H9 (cell line): ENCODE data around the gene SNX27. TPM values are rescaled to one million over a fixed set of nuclear protein-coding genes. Genes with fewer than 3 reads are reported as not detected.

Experiments used
- DNase-seq: peaks from one replicate; pipeline ENCODE4 v3.0.0-alpha.2; 2017
- H2AFZ ChIP-seq: one replicate; pipeline ENCODE4 v1.6.1; 2013; ENCODE audit warnings: mild to moderate bottlenecking, low read length, control low read depth, moderate library complexity
- H2AK5ac ChIP-seq: 2 replicates; pipeline ENCODE4 v1.6.1; 2013; ENCODE audit warnings: low read length, control low read depth, mixed read lengths; ENCODE audit not compliant: insufficient read length
- H2BK120ac ChIP-seq: one replicate; pipeline ENCODE4 v1.6.1; 2013; ENCODE audit warnings: low read depth, mild to moderate bottlenecking, low read length, control low read depth, inconsistent platforms; ENCODE audit not compliant: poor library complexity, severe bottlenecking
- H2BK12ac ChIP-seq: 2 replicates; pipeline ENCODE4 v1.6.1; 2013; ENCODE audit warnings: low read length, control low read depth, mixed read lengths, low read depth; ENCODE audit not compliant: insufficient read length
- H2BK15ac ChIP-seq: 2 replicates; pipeline ENCODE4 v1.6.1; 2013; ENCODE audit warnings: low read depth, low read length, control low read depth
- H2BK20ac ChIP-seq: one replicate; pipeline ENCODE4 v1.6.1; 2013; ENCODE audit warnings: low read depth, mild to moderate bottlenecking, low read length, control low read depth, inconsistent platforms; ENCODE audit not compliant: poor library complexity, severe bottlenecking
- H2BK5ac ChIP-seq: 2 replicates; pipeline ENCODE4 v1.6.1; 2013; ENCODE audit warnings: low read length, control low read depth, mixed read lengths; ENCODE audit not compliant: insufficient read length
- H3K14ac ChIP-seq: 2 replicates; pipeline ENCODE4 v1.6.1; 2013; ENCODE audit warnings: low read length, control low read depth; ENCODE audit not compliant: insufficient read depth
- H3K18ac ChIP-seq: 2 replicates; pipeline ENCODE4 v1.6.1; 2013; ENCODE audit warnings: low read depth, mild to moderate bottlenecking, mixed read lengths, low read length, control low read depth; ENCODE audit not compliant: insufficient read length
- H3K23ac ChIP-seq: 2 replicates; pipeline ENCODE4 v1.6.1; 2013; ENCODE audit warnings: low read length, control low read depth, mixed read lengths, low read depth; ENCODE audit not compliant: insufficient read length
- H3K23me2 ChIP-seq: 2 replicates; pipeline ENCODE4 v1.6.1; 2013; ENCODE audit warnings: low read depth, mild to moderate bottlenecking, mixed read lengths, low read length, control low read depth; ENCODE audit not compliant: insufficient read length, poor library complexity, severe bottlenecking
- H3K27ac ChIP-seq: 2 replicates; pipeline ENCODE4 v1.5.1; 2013; ENCODE audit warnings: low read length, control low read depth, mixed read lengths, low read depth; ENCODE audit not compliant: insufficient read length
- H3K27me3 ChIP-seq: 2 replicates; pipeline ENCODE4 v1.6.1; 2013; ENCODE audit warnings: low read length, control low read depth, inconsistent platforms; ENCODE audit not compliant: insufficient read depth
- H3K4ac ChIP-seq: 2 replicates; pipeline ENCODE4 v1.6.1; 2013; ENCODE audit warnings: low read depth, mild to moderate bottlenecking, control low read depth, inconsistent platforms, low read length, moderate library complexity
- H3K4me1 ChIP-seq: 2 replicates; pipeline ENCODE4 v1.6.1; 2013; ENCODE audit warnings: low read length, control low read depth, inconsistent platforms; ENCODE audit not compliant: insufficient read depth
- H3K4me2 ChIP-seq: 2 replicates; pipeline ENCODE4 v1.6.1; 2013; ENCODE audit warnings: low read length, control low read depth, mixed read lengths; ENCODE audit not compliant: insufficient read length, insufficient read depth
- H3K56ac ChIP-seq: 2 replicates; pipeline ENCODE4 v1.6.1; 2013; ENCODE audit warnings: low read depth, mild to moderate bottlenecking, mixed read lengths, low read length, control low read depth; ENCODE audit not compliant: insufficient read length
- H3K79me1 ChIP-seq: 2 replicates; pipeline ENCODE4 v1.6.1; 2013; ENCODE audit warnings: low read depth, mild to moderate bottlenecking, moderate library complexity, low read length, control low read depth, inconsistent platforms; ENCODE audit not compliant: insufficient read depth, poor library complexity, severe bottlenecking
- H3K79me2 ChIP-seq: 2 replicates; pipeline ENCODE4 v1.6.1; 2013; ENCODE audit warnings: low read length, control low read depth, inconsistent platforms; ENCODE audit not compliant: insufficient read depth
- H3K9ac ChIP-seq: 2 replicates; pipeline ENCODE4 v1.6.1; 2013; ENCODE audit warnings: low read length, control low read depth, mixed read lengths; ENCODE audit not compliant: insufficient read length; ENCODE audit errors: extremely low read depth
- H3K9me3 ChIP-seq: one replicate; pipeline ENCODE4 v1.6.1; 2013; ENCODE audit warnings: low read depth, low read length, inconsistent platforms; ENCODE audit not compliant: control insufficient read depth
- H3T11ph ChIP-seq: one replicate; pipeline ENCODE4 v1.6.1; 2013; ENCODE audit warnings: mild to moderate bottlenecking, low read length, control low read depth, inconsistent platforms
- H4K20me1 ChIP-seq: one replicate; pipeline ENCODE4 v1.6.1; 2013; ENCODE audit not compliant: control insufficient read depth, insufficient read length, insufficient read depth
- H4K5ac ChIP-seq: 2 replicates; pipeline ENCODE4 v1.6.1; 2013; ENCODE audit warnings: low read depth, mild to moderate bottlenecking, mixed read lengths, low read length, control low read depth; ENCODE audit not compliant: insufficient read length
- H4K8ac ChIP-seq: replicated peaks from 2 replicates; pipeline ENCODE4 v1.6.1; 2013; ENCODE audit warnings: low read length, control low read depth, mixed read lengths, low read depth; ENCODE audit not compliant: insufficient read length
- H4K91ac ChIP-seq: 2 replicates; pipeline ENCODE4 v1.6.1; 2013; ENCODE audit warnings: low read depth, mild to moderate bottlenecking, moderate library complexity, mixed read lengths, low read length, control low read depth; ENCODE audit not compliant: insufficient read length
- H3K27ac Mint-ChIP-seq, 3 experiments: 2 replicates in 2 of 3; 3 replicates in 1 of 3; pipeline ENCODE4 v1.8.0; 2020 to 2021; ENCODE audit warnings: mixed read lengths in 3 of 3, mild to moderate bottlenecking in 1 of 3, moderate library complexity in 1 of 3
- H3K27me3 Mint-ChIP-seq: 2 replicates; pipeline ENCODE4 v1.8.0; 2021; ENCODE audit warnings: low read depth, mild to moderate bottlenecking, moderate library complexity, mixed read lengths
- H3K36me3 Mint-ChIP-seq, 3 experiments: 2 replicates in 2 of 3; 3 replicates in 1 of 3; pipeline ENCODE4 v1.8.0; 2020 to 2021; ENCODE audit warnings: low read depth in 3 of 3, mixed read lengths in 3 of 3; ENCODE audit not compliant: insufficient read depth in 1 of 3
- H3K4me1 Mint-ChIP-seq, 2 experiments: 2 replicates each; pipeline ENCODE4 v1.8.0; 2020; ENCODE audit warnings: mixed read lengths in 2 of 2
- H3K4me3 Mint-ChIP-seq, 2 experiments: 2 replicates in 1 of 2; 3 replicates in 1 of 2; pipeline ENCODE4 v1.8.0; 2020 to 2021; ENCODE audit warnings: mild to moderate bottlenecking in 2 of 2, mixed read lengths in 2 of 2, moderate library complexity in 1 of 2
- H3K9me3 Mint-ChIP-seq, 2 experiments: 2 replicates in 1 of 2; 3 replicates in 1 of 2; pipeline ENCODE4 v1.8.0; 2020; ENCODE audit warnings: mild to moderate bottlenecking in 2 of 2, mixed read lengths in 2 of 2, moderate library complexity in 1 of 2
- WGBS: extraction: QIAGEN DNeasy Blood & Tissue Kit; methylation state at CpG from one replicate; pipeline ENCODE4 v1.1.7; 2013; ENCODE audit warnings: missing lambda C conversion rate, low lambda C conversion rate, mixed read lengths; ENCODE audit not compliant: insufficient read length; ENCODE audit errors: extremely low coverage; 5-methylcytosine and 5-hydroxymethylcytosine counted together
- total RNA-seq: library from RNA; stranded (reverse); gene quantifications from 2 replicates; pipeline ENCODE4 v1.2.1, GENCODE V29; 2021
- TF ChIP-seq, protein P1 (sequence below): fragments of 200-600 bp; sonication (generic); conservative IDR thresholded peaks from 3 replicates; pipeline ENCODE4 v1.8.0; 2021; ENCODE audit warnings: antibody characterized with exemption, mild to moderate bottlenecking

SNX27 gene
- total RNA-seq, 1 experiment from 2014 or later: 48.9 TPM

DNA sequence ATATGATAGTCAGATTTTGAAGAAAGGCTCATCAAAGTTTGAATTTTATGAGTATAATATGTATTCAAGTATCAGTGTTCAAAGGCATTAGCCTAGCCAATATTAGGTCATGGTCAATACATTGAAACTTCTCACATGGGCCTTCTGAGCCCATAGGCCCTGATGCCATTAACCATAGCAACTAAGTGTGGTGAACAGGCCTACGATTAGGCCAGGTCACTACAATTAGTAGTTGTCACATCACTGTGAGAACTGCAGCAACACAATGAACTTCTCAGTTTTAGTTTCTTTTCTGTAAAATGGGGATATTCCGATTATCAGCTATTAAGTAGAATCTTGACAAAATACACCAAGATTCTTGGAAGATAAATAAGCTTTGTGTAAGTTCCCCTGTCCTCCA, 74.7 kb downstream of the SNX27 start:
- no CpG with 5 or more reads among the region's 2 CpGs for WGBS

More for the DNA sequence above, 74.7 kb downstream of the SNX27 start:
- no peak overlapping the region for H4K8ac ChIP-seq
- H2BK20ac ChIP-seq: no peak overlapping the region
- Mint-ChIP-seq H3K27ac (no peak overlapping the region), H3K27me3 (no peaks in the 10 kb centered on the region), H3K9me3 (no peaks in the 10 kb centered on the region), H3K4me3 (no peak overlapping the region), H3K4me1 (no peaks in the 10 kb centered on the region), H3K36me3 (peaks cover 2 to 19% (median 9%) of the 10 kb centered on the region in 3 experiments; a peak in 3 of 7 replicates)
- H3K56ac ChIP-seq: no peak overlapping the region
- H3K79me1 ChIP-seq: no peaks in the 10 kb centered on the region
- no peak overlapping the region for H2BK5ac ChIP-seq
- TF ChIP-seq, protein P1, sequence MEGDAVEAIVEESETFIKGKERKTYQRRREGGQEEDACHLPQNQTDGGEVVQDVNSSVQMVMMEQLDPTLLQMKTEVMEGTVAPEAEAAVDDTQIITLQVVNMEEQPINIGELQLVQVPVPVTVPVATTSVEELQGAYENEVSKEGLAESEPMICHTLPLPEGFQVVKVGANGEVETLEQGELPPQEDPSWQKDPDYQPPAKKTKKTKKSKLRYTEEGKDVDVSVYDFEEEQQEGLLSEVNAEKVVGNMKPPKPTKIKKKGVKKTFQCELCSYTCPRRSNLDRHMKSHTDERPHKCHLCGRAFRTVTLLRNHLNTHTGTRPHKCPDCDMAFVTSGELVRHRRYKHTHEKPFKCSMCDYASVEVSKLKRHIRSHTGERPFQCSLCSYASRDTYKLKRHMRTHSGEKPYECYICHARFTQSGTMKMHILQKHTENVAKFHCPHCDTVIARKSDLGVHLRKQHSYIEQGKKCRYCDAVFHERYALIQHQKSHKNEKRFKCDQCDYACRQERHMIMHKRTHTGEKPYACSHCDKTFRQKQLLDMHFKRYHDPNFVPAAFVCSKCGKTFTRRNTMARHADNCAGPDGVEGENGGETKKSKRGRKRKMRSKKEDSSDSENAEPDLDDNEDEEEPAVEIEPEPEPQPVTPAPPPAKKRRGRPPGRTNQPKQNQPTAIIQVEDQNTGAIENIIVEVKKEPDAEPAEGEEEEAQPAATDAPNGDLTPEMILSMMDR: no peak
- H3K27ac ChIP-seq: no peak overlapping the region
- H3K18ac ChIP-seq: no peak overlapping the region
- no peak overlapping the region for H2BK15ac ChIP-seq
- H3K4me1 ChIP-seq: no peaks in the 10 kb centered on the region
- H3K23ac ChIP-seq: no peak overlapping the region
- H3K27me3 ChIP-seq: no peaks in the 10 kb centered on the region
- H2AFZ ChIP-seq: no peak overlapping the region
- no peak overlapping the region for H3K4ac ChIP-seq
- no peaks in the 10 kb centered on the region for H3K79me2 ChIP-seq
- H3K14ac ChIP-seq: no peak overlapping the region
- H2BK120ac ChIP-seq: no peak overlapping the region
- no peaks in the 10 kb centered on the region for H3K23me2 ChIP-seq
- H3K9ac ChIP-seq: no peak overlapping the region
- H4K91ac ChIP-seq: no peak overlapping the region
- H2BK12ac ChIP-seq: no peak overlapping the region
- H4K20me1 ChIP-seq: no peaks in the 10 kb centered on the region
- H3K9me3 ChIP-seq: no peaks in the 10 kb centered on the region
- H4K5ac ChIP-seq: no peak overlapping the region
- H2AK5ac ChIP-seq: no peak overlapping the region
- no peak overlapping the region for H3K4me2 ChIP-seq
- no peak overlapping the region for H3T11ph ChIP-seq
- no peak for DNase-seq
